Uterus (tissue), 4 donors: ENCODE results near the gene ADAMTS15. TPM values are rescaled to one million over a fixed set of nuclear protein-coding genes. Genes with fewer than 3 reads are reported as not detected.

ENCODE experiments used
- DNase-seq, 2 donors: peaks; one replicate each; pipeline ENCODE4 v3.0.0-alpha.2; 2019 to 2020
- H3K27ac ChIP-seq, 2 donors: fragments of 200-600 bp; sonication (generic); 1 replicate in 1 of 2; 2 replicates in 1 of 2; pipeline ENCODE4 v1.5.1; 2016 to 2018
- H3K27me3 ChIP-seq, 2 donors: fragments of 200-600 bp; sonication (generic); one replicate each; pipeline ENCODE4 v1.5.1; 2018 to 2019; ENCODE audit warnings: control low read depth in 1 of 2
- H3K36me3 ChIP-seq, 2 donors: fragments of 200-600 bp; sonication (generic); one replicate each; pipeline ENCODE4 v1.5.1; 2019; ENCODE audit warnings: control low read depth in 1 of 2
- H3K4me1 ChIP-seq, 2 donors: fragments of 200-600 bp; sonication (generic); one replicate each; pipeline ENCODE4 v1.5.1; 2018 to 2019; ENCODE audit warnings: control low read depth in 1 of 2
- H3K4me3 ChIP-seq, 2 donors: fragments of 200-600 bp; sonication (generic); 1 replicate in 1 of 2; 2 replicates in 1 of 2; pipeline ENCODE4 v1.5.1; 2018 to 2019; ENCODE audit warnings: mild to moderate bottlenecking in 1 of 2
- H3K9me3 ChIP-seq, 2 donors: fragments of 200-600 bp; sonication (generic); one replicate each; pipeline ENCODE4 v1.5.1; 2019; ENCODE audit warnings: control low read depth in 1 of 2
- POLR2A ChIP-seq, 2 donors: fragments of 450-650 bp; IDR thresholded peaks; one replicate each; pipeline ENCODE4 v1.6.1; 2016; ENCODE audit warnings: antibody characterized with exemption in 2 of 2, mild to moderate bottlenecking in 1 of 2, moderate library complexity in 1 of 2
- intact Hi-C: fragments of 100-400 bp; cut with DNase I; formaldehyde crosslinking; loops from one replicate; pipeline ENCODE4 v1.15.1; 2023; ENCODE audit warnings: low total_unique reads
- total RNA-seq, 4 donors: library from RNA; depleted of rRNA in 3 of 4; stranded (reverse); fragments of >200 nt in 3 of 4; gene quantifications; one replicate each; pipeline versions ENCODE4 v1.1.0 to v1.2.4, GENCODE V29; 2014 to 2023
- TF ChIP-seq, protein P1 (sequence below), 4 experiments: fragments of 200-600 bp in 2 of 4; fragments of 450-650 bp in 2 of 4; sonication (generic) in 2 of 4; IDR thresholded peaks; one replicate each; pipeline ENCODE4 v1.5.1; 2016 to 2019; ENCODE audit warnings: antibody characterized with exemption in 4 of 4, mild to moderate bottlenecking in 2 of 4, moderate library complexity in 1 of 4
- donor health status: DM: yes; HTN: yes; CAD: no.

Gene ADAMTS15
- total RNA-seq, 4 donors from 2014 or later, result 2.0 to 16.6 (median 6.1) TPM

DNA sequence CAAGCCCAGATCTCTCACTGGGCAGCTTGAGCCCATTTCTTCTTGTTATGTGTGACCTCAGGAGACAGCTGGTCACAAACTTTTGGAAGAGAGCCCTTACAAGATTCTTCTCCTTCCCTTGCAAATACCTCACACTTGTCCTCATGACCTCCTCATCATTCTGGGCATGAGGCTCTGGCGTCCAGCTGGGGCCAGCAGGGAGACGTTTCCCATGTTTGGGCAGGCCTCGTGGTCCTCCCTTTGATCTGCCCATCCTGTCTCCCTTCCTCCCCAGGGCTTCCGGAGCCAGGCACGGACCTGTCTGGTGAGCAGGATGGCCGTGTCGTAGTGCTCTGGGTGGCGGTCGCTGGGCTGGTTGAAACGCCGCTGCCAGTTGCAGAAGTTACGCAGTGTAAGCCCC, 29.7 kb upstream of the ADAMTS15 start:
- TF ChIP-seq, protein P1, sequence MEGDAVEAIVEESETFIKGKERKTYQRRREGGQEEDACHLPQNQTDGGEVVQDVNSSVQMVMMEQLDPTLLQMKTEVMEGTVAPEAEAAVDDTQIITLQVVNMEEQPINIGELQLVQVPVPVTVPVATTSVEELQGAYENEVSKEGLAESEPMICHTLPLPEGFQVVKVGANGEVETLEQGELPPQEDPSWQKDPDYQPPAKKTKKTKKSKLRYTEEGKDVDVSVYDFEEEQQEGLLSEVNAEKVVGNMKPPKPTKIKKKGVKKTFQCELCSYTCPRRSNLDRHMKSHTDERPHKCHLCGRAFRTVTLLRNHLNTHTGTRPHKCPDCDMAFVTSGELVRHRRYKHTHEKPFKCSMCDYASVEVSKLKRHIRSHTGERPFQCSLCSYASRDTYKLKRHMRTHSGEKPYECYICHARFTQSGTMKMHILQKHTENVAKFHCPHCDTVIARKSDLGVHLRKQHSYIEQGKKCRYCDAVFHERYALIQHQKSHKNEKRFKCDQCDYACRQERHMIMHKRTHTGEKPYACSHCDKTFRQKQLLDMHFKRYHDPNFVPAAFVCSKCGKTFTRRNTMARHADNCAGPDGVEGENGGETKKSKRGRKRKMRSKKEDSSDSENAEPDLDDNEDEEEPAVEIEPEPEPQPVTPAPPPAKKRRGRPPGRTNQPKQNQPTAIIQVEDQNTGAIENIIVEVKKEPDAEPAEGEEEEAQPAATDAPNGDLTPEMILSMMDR (IDR thresholded peaks at IDR 0.05), result no peak
- no peak for TF ChIP-seq POLR2A (IDR thresholded peaks at IDR 0.05)
- Histone ChIP-seq H3K4me1 (no peaks in the 10 kb centered on the region), H3K9me3 (no peaks in the 10 kb centered on the region), H3K27me3 (no peaks in the 10 kb centered on the region), H3K27ac (no peak overlapping the region), H3K4me3 (no peak overlapping the region), H3K36me3 (no peaks in the 10 kb centered on the region)
- intact Hi-C loops, result no loop called here
- DNase-seq, result no peak

DNA sequence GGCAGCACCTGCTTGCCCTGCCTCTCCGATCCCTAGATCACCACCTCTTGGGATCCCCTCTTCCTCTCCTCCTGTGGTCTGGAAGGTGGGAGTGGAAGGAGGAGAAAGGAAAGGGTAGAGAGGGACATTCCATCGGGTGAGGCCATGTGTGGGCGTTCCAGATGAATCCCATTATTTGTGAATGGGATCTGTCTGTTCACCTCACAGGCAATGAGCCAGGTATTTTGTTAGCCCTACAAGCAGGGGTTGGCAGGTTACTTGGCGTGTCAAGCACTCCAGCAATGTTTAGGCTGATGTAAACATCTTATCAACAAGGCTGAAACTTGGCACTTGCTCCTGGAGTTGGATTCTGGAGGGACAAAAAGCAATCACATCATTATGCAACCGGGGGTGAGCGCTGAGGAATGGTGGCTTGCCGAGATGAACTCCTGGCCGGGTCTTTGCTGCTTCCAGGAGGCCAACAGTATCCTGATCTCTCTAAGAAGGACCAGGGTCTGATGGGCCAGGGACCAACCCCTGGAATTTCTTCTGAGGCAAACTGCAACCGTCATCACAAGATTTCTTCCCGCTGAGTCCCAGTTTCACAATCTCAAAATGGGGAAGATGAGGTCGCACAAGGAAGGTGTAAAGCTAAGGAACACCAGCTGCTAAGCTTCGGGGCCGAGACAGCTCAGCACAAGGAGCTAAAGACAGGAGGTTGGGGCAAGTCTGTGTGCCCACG, 27.8 kb upstream of the ADAMTS15 start:
- no peak overlapping the region for H3K4me3 ChIP-seq
- DNase-seq, result peak in 1 of 2 donors; percentile 51
- H3K27ac ChIP-seq, result no peak overlapping the region
- no peaks in the 10 kb centered on the region for H3K9me3 ChIP-seq
- TF ChIP-seq POLR2A (IDR thresholded peaks at IDR 0.05), result no peak
- TF ChIP-seq, protein P1 (IDR thresholded peaks at IDR 0.05), result no peak
- no peaks in the 10 kb centered on the region for H3K4me1 ChIP-seq
- no peaks in the 10 kb centered on the region for H3K27me3 ChIP-seq
- no peaks in the 10 kb centered on the region for H3K36me3 ChIP-seq
- intact Hi-C loops, result no loop called here

GRCh38 chr11:130421199-130421585, 27.3 kb upstream of the ADAMTS15 start:
- intact Hi-C loops, result no loop called here
- no peak overlapping the region for H3K27ac ChIP-seq
- H3K4me1 ChIP-seq, result no peaks in the 10 kb centered on the region
- no peaks in the 10 kb centered on the region for H3K9me3 ChIP-seq
- H3K4me3 ChIP-seq, result no peak overlapping the region
- no peaks in the 10 kb centered on the region for H3K36me3 ChIP-seq
- TF ChIP-seq, protein P1 (IDR thresholded peaks at IDR 0.05), result no peak
- TF ChIP-seq POLR2A (IDR thresholded peaks at IDR 0.05), result no peak
- DNase-seq, result no peak
- no peaks in the 10 kb centered on the region for H3K27me3 ChIP-seq

DNA sequence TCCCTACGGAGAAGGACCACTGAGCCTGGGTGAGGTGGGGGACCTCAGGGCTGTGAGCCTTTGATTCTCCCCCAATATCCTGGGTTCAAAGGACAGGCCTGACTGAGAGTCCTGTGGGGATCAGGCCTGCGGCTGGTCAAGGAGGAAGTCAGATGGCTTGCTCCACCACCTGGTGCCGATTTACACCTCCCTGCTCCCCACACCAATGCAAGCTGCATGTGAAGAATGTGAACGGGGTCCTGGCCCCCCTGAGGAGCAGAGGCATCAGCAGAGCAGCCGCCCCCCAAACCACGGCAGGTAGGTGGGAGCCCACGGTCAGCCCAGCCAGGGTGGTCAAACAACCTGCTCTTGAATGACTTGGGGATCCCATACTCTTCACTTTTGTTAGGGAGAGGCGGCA, 26.7 kb upstream of the ADAMTS15 start:
- intact Hi-C loops, result no loop called here
- H3K4me1 ChIP-seq, result no peaks in the 10 kb centered on the region
- H3K36me3 ChIP-seq, result no peaks in the 10 kb centered on the region

More for the DNA sequence above, 26.7 kb upstream of the ADAMTS15 start:
- Histone ChIP-seq H3K27ac (no peak overlapping the region), H3K4me3 (no peak overlapping the region), H3K27me3 (no peaks in the 10 kb centered on the region), H3K9me3 (no peaks in the 10 kb centered on the region)
- no peak for TF ChIP-seq POLR2A (IDR thresholded peaks at IDR 0.05)
- TF ChIP-seq, protein P1 (IDR thresholded peaks at IDR 0.05), result no peak
- no peak for DNase-seq
